Measurements from ENCODE around the gene NCR2.
A peak's percentile ranks its signal among the peaks of the same experiment; 100 is the strongest.

Gene NCR2

GRCh38 chr6:41306187-41306854, 29.1 kb upstream of the NCR2 start:
- Histone ChIP-seq H3K27me3 (ENCODE audit: insufficient read depth, low read length) (peaks cover 90% of the 10 kb centered on the region), H2AFZ (ENCODE audit: low read length, unreplicated experiment) (no peak overlapping the region), H3K79me2 (ENCODE audit: control insufficient read depth, insufficient read depth, low read length, unreplicated experiment) (no peaks in the 10 kb centered on the region), H3K4me3 (ENCODE audit: low read depth, low read length) (no peak overlapping the region), H3K4me1 (ENCODE audit: control insufficient read depth, insufficient read depth, low read length, unreplicated experiment) (no peaks in the 10 kb centered on the region), H3K27ac (ENCODE audit: low read depth, low read length) (no peak overlapping the region), H3K36me3 (ENCODE audit: insufficient read depth, low read length) (no peaks in the 10 kb centered on the region)

- H3K27me3 ChIP-seq (ENCODE audit: insufficient read depth, low read length) = peaks cover 75% of the 10 kb centered on the region
- H3K4me3 ChIP-seq (ENCODE audit: low read depth, low read length) = no peak overlapping the region
- peaks cover 3% of the 10 kb centered on the region for H3K4me1 ChIP-seq (ENCODE audit: control insufficient read depth, insufficient read depth, low read length, unreplicated experiment)
- H2AFZ ChIP-seq (ENCODE audit: low read length, unreplicated experiment) = no peak overlapping the region
- H3K27ac ChIP-seq (ENCODE audit: low read depth, low read length) = no peak overlapping the region
- H3K36me3 ChIP-seq (ENCODE audit: insufficient read depth, low read length) = no peaks in the 10 kb centered on the region
- no peaks in the 10 kb centered on the region for H3K79me2 ChIP-seq (ENCODE audit: control insufficient read depth, insufficient read depth, low read length, unreplicated experiment)
These were observed 20.2 kb upstream of the NCR2 start for GRCh38 chr6:41315203-41315602.

- H2AFZ ChIP-seq (ENCODE audit: low read length, unreplicated experiment) = no peak overlapping the region
- no peak overlapping the region for H3K4me3 ChIP-seq (ENCODE audit: low read depth, low read length)
- H3K27me3 ChIP-seq (ENCODE audit: insufficient read depth, low read length) = peaks cover 68% of the 10 kb centered on the region
- H3K36me3 ChIP-seq (ENCODE audit: insufficient read depth, low read length) = no peaks in the 10 kb centered on the region
- H3K79me2 ChIP-seq (ENCODE audit: control insufficient read depth, insufficient read depth, low read length, unreplicated experiment) = no peaks in the 10 kb centered on the region
- H3K4me1 ChIP-seq (ENCODE audit: control insufficient read depth, insufficient read depth, low read length, unreplicated experiment) = peaks cover 3% of the 10 kb centered on the region
- H3K27ac ChIP-seq (ENCODE audit: low read depth, low read length) = no peak overlapping the region
These were observed 19.3 kb upstream of the NCR2 start for GRCh38 chr6:41315943-41316620.

DNA sequence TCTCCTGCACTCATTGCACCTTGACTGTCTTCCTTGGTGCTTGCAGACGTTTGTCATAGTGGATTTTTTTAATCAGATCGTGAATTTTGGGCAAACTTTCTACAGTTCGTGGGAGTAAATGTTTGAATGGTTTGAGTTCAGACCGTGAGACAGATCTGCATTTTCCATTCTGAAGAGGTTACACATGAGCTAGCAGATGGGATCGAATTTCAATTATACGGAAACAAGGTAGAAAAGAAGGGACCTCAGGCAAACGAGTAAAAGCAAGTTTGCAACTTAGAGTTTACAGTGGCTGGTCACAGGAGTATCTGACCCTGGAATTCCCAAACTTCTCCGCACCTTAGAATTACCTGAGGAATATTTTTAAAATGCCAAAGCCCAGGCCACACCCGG, 17.2 kb upstream of the NCR2 start:
- no peaks in the 10 kb centered on the region for H3K79me2 ChIP-seq (ENCODE audit: control insufficient read depth, insufficient read depth, low read length, unreplicated experiment)
- H2AFZ ChIP-seq (ENCODE audit: low read length, unreplicated experiment) = peak overlapping the region; percentile 34
- H3K4me3 ChIP-seq (ENCODE audit: low read depth, low read length) = peak overlapping the region; percentile 67
- H3K36me3 ChIP-seq (ENCODE audit: insufficient read depth, low read length) = no peaks in the 10 kb centered on the region
- no peak overlapping the region for H3K27ac ChIP-seq (ENCODE audit: low read depth, low read length)
- H3K4me1 ChIP-seq (ENCODE audit: control insufficient read depth, insufficient read depth, low read length, unreplicated experiment) = peaks cover 3% of the 10 kb centered on the region
- H3K27me3 ChIP-seq (ENCODE audit: insufficient read depth, low read length) = peaks cover 60% of the 10 kb centered on the region

GRCh38 chr6:41318654-41319565, 16.5 kb upstream of the NCR2 start:
- H3K36me3 ChIP-seq (ENCODE audit: insufficient read depth, low read length) = no peaks in the 10 kb centered on the region
- peak overlapping the region; percentile 67 for H3K4me3 ChIP-seq (ENCODE audit: low read depth, low read length)
- H3K27ac ChIP-seq (ENCODE audit: low read depth, low read length) = no peak overlapping the region
- peaks cover 60% of the 10 kb centered on the region for H3K27me3 ChIP-seq (ENCODE audit: insufficient read depth, low read length)
- peak overlapping the region; percentile 34 for H2AFZ ChIP-seq (ENCODE audit: low read length, unreplicated experiment)
- H3K79me2 ChIP-seq (ENCODE audit: control insufficient read depth, insufficient read depth, low read length, unreplicated experiment) = no peaks in the 10 kb centered on the region
- H3K4me1 ChIP-seq (ENCODE audit: control insufficient read depth, insufficient read depth, low read length, unreplicated experiment) = peaks cover 3% of the 10 kb centered on the region

GRCh38 chr6:41321183-41321582, 14.2 kb upstream of the NCR2 start:
- Histone ChIP-seq H3K4me1 (ENCODE audit: control insufficient read depth, insufficient read depth, low read length, unreplicated experiment) (peaks cover 3% of the 10 kb centered on the region), H3K79me2 (ENCODE audit: control insufficient read depth, insufficient read depth, low read length, unreplicated experiment) (no peaks in the 10 kb centered on the region), H3K4me3 (ENCODE audit: low read depth, low read length) (no peak overlapping the region), H3K27ac (ENCODE audit: low read depth, low read length) (no peak overlapping the region), H2AFZ (ENCODE audit: low read length, unreplicated experiment) (no peak overlapping the region), H3K36me3 (ENCODE audit: insufficient read depth, low read length) (no peaks in the 10 kb centered on the region), H3K27me3 (ENCODE audit: insufficient read depth, low read length) (peaks cover 57% of the 10 kb centered on the region)

- H3K36me3 ChIP-seq (ENCODE audit: insufficient read depth, low read length) = no peaks in the 10 kb centered on the region
- H3K79me2 ChIP-seq (ENCODE audit: control insufficient read depth, insufficient read depth, low read length, unreplicated experiment) = no peaks in the 10 kb centered on the region
- no peak overlapping the region for H3K4me3 ChIP-seq (ENCODE audit: low read depth, low read length)
- no peak overlapping the region for H2AFZ ChIP-seq (ENCODE audit: low read length, unreplicated experiment)
- peaks cover 70% of the 10 kb centered on the region for H3K27me3 ChIP-seq (ENCODE audit: insufficient read depth, low read length)
- no peak overlapping the region for H3K27ac ChIP-seq (ENCODE audit: low read depth, low read length)
- no peaks in the 10 kb centered on the region for H3K4me1 ChIP-seq (ENCODE audit: control insufficient read depth, insufficient read depth, low read length, unreplicated experiment)
These were observed 9.9 kb upstream of the NCR2 start for GRCh38 chr6:41325446-41326066.

DNA sequence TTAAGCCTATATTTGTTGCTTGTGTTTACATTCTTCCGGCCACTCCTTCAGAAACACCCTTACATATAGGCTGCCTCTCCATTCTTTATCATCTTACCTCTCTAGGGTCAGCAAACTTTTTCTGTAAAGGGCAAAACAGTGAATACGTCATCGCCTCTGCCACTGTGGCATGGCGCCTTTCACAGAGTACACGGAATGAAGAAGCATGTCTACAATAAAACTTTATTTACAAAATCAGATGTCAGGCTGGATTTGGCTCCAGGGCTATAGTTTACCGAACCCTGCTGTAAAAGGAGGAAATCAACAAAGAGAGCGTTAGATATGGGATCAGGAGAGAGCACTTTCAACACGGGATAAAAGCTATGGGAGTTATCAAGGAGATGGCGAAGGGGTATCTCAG, 9.3 kb upstream of the NCR2 start:
- Histone ChIP-seq H3K27me3 (ENCODE audit: insufficient read depth, low read length) (peaks cover 74% of the 10 kb centered on the region), H3K4me1 (ENCODE audit: control insufficient read depth, insufficient read depth, low read length, unreplicated experiment) (no peaks in the 10 kb centered on the region), H3K4me3 (ENCODE audit: low read depth, low read length) (no peak overlapping the region), H3K79me2 (ENCODE audit: control insufficient read depth, insufficient read depth, low read length, unreplicated experiment) (no peaks in the 10 kb centered on the region), H3K27ac (ENCODE audit: low read depth, low read length) (no peak overlapping the region), H3K36me3 (ENCODE audit: insufficient read depth, low read length) (no peaks in the 10 kb centered on the region), H2AFZ (ENCODE audit: low read length, unreplicated experiment) (no peak overlapping the region)

DNA sequence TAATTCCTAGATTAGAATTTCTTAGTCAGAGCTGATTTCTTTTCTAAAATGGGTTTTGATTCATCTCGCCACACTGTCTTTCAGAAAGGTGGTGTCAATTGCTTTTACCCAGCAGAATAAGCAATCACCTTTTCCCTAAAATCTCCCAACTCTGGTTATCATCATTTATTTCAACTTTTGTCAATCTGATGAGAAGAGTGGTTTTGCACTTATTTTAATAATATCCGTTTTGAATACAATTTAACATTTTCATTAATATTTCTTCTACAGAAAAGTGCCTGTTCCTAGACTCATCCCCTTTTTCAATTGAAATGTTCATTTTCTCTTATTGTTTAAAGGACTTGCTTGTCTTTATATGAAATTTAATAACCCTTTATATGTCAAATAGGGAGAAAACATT, 8.2 kb upstream of the NCR2 start:
- H3K27me3 ChIP-seq (ENCODE audit: insufficient read depth, low read length) = peaks cover 82% of the 10 kb centered on the region
- H3K4me3 ChIP-seq (ENCODE audit: low read depth, low read length) = no peak overlapping the region

DNA sequence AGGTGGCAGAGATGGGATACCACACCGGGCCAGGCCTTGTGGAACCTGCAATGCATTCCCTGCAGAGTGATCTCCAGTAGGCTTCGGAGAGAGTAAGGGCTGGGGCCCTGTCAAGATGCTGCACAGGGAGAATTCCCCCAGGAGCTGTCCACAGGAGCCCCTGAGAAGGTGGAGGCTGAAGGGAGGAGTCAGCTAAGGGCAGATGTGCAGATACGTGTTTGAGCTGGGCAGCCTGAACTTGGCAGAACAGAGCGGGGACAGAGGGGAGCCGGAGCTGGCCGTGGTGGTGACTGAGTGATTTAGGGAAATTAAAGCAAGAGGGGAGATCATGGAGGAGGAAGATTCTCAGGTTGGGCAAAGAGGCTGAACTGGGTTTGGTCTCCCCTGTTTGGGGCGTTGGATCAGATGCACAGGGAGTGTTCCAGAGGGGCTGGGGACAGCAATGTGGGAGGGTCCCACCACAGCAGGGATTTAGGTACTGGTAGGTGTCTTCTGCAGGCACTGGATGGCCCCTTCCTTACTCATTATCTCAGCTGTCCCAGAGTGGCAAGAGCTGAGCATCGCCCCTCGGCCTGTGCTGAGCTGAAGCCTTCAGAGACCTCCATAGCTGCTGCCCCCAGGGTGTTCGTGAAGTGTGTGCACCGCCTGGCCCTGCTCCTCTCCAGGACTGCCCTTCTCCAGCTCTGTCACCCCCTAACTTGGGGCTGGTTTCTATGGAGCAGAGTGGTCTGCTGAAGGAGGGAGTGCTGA, 3.8 kb upstream of the NCR2 start:
- Histone ChIP-seq H3K4me1 (ENCODE audit: control insufficient read depth, insufficient read depth, low read length, unreplicated experiment) (no peaks in the 10 kb centered on the region), H3K27ac (ENCODE audit: low read depth, low read length) (no peak overlapping the region), H3K79me2 (ENCODE audit: control insufficient read depth, insufficient read depth, low read length, unreplicated experiment) (no peaks in the 10 kb centered on the region), H3K27me3 (ENCODE audit: insufficient read depth, low read length) (peaks cover 88% of the 10 kb centered on the region), H3K36me3 (ENCODE audit: insufficient read depth, low read length) (no peaks in the 10 kb centered on the region), H3K4me3 (ENCODE audit: low read depth, low read length) (no peak overlapping the region), H2AFZ (ENCODE audit: low read length, unreplicated experiment) (no peak overlapping the region)

More for the DNA sequence above, 8.2 kb upstream of the NCR2 start:
- Histone ChIP-seq H2AFZ (ENCODE audit: low read length, unreplicated experiment) (no peak overlapping the region), H3K27ac (ENCODE audit: low read depth, low read length) (no peak overlapping the region), H3K4me1 (ENCODE audit: control insufficient read depth, insufficient read depth, low read length, unreplicated experiment) (no peaks in the 10 kb centered on the region), H3K79me2 (ENCODE audit: control insufficient read depth, insufficient read depth, low read length, unreplicated experiment) (no peaks in the 10 kb centered on the region), H3K36me3 (ENCODE audit: insufficient read depth, low read length) (no peaks in the 10 kb centered on the region)
